Measurements from ENCODE around the gene MYOCD. TPM values are rescaled to one million over a fixed set of nuclear protein-coding genes. Genes with fewer than 3 reads are reported as not detected.

The MYOCD gene
- total RNA-seq, 1 donor from 2014 or later, result 2.2 TPM

GRCh38 chr17:12722282-12722681 is 56.6 kb downstream of the MYOCD start:
- H3K4me3 ChIP-seq (ENCODE audit: low read depth, low read length), result no peak overlapping the region
- no peak for TF ChIP-seq CTCF (conservative IDR thresholded peaks at IDR 0.05; ENCODE audit: low read depth, low read length)
- DNase-seq (ENCODE audit: low read depth), result no peak

GRCh38 chr17:12726131-12726530 is 60.4 kb downstream of the MYOCD start:
- no peak overlapping the region for H3K4me3 ChIP-seq (ENCODE audit: low read depth, low read length)
- DNase-seq (ENCODE audit: low read depth), result no peak
- TF ChIP-seq CTCF (conservative IDR thresholded peaks at IDR 0.05; ENCODE audit: low read depth, low read length), result no peak

GRCh38 chr17:12727076-12727760 is 61.5 kb downstream of the MYOCD start:
- peak; percentile 30 for DNase-seq (ENCODE audit: low read depth)
- no peak overlapping the region for H3K4me3 ChIP-seq (ENCODE audit: low read depth, low read length)
- TF ChIP-seq CTCF (conservative IDR thresholded peaks at IDR 0.05; ENCODE audit: low read depth, low read length), result no peak

GRCh38 chr17:12727881-12728280 is 62.2 kb downstream of the MYOCD start:
- TF ChIP-seq CTCF (conservative IDR thresholded peaks at IDR 0.05; ENCODE audit: low read depth, low read length), result no peak
- no peak overlapping the region for H3K4me3 ChIP-seq (ENCODE audit: low read depth, low read length)
- DNase-seq (ENCODE audit: low read depth), result no peak

- H3K4me3 ChIP-seq (ENCODE audit: low read depth, low read length), result no peak overlapping the region
- no peak for TF ChIP-seq CTCF (conservative IDR thresholded peaks at IDR 0.05; ENCODE audit: low read depth, low read length)
- no peak for DNase-seq (ENCODE audit: low read depth)
Measured at GRCh38 chr17:12729086-12729485, 63.4 kb downstream of the MYOCD start.

- TF ChIP-seq CTCF (conservative IDR thresholded peaks at IDR 0.05; ENCODE audit: low read depth, low read length), result no peak
- no peak overlapping the region for H3K4me3 ChIP-seq (ENCODE audit: low read depth, low read length)
- DNase-seq (ENCODE audit: low read depth), result no peak
Measured at GRCh38 chr17:12730421-12730820, 64.7 kb downstream of the MYOCD start.

- TF ChIP-seq CTCF (conservative IDR thresholded peaks at IDR 0.05; ENCODE audit: low read depth, low read length), result no peak
Measured at GRCh38 chr17:12730931-12731521, 65.3 kb downstream of the MYOCD start.

More at GRCh38 chr17:12730931-12731521, 65.3 kb downstream of the MYOCD start:
- no peak overlapping the region for H3K4me3 ChIP-seq (ENCODE audit: low read depth, low read length)
- DNase-seq (ENCODE audit: low read depth), result no peak

All from epithelial cell of proximal tubule (primary cell).